Measurements from ENCODE around the gene WDR20.

DNA sequence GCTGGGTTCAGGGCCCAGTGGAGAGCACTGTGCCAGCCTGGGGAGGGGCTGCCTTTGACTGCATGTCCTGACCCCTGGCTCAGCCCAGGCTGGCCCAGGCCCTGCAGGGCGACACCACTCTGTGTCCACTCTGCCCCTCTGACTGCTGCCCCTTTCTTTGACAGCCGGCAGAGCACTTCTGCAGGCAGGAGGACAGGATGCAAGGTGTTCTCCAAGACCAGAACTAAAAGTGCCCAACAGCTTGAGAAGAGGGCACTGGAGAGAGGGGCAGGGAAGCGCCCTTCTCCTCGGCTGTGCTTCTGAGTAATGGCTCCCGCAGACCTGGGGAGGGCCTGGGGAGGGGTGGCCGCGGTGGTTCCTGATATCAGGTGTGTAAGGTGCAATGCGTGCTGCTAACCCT lies 72.7 kb downstream of the WDR20 start:
- no peak for TF ChIP-seq ZNF263 (CRISPR knock-in tag; IDR thresholded peaks at IDR 0.05; ENCODE audit: low read depth)
- no peak for TF ChIP-seq CTCF (IDR thresholded peaks at IDR 0.05)
- TF ChIP-seq CREB1 (CRISPR knock-in tag; IDR thresholded peaks at IDR 0.05) = no peak
- TF ChIP-seq, protein P1, sequence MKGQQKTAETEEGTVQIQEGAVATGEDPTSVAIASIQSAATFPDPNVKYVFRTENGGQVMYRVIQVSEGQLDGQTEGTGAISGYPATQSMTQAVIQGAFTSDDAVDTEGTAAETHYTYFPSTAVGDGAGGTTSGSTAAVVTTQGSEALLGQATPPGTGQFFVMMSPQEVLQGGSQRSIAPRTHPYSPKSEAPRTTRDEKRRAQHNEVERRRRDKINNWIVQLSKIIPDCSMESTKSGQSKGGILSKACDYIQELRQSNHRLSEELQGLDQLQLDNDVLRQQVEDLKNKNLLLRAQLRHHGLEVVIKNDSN (CRISPR knock-in tag; IDR thresholded peaks at IDR 0.05) = no peak
- no peak for TF ChIP-seq ETV6 (CRISPR knock-in tag; IDR thresholded peaks at IDR 0.05)
- TF ChIP-seq TCF7 (CRISPR knock-in tag; IDR thresholded peaks at IDR 0.05; ENCODE audit: low read depth) = no peak
- TF ChIP-seq ZNF532 (CRISPR knock-in tag; IDR thresholded peaks at IDR 0.05; ENCODE audit: borderline replicate concordance) = no peak
- TF ChIP-seq, protein P2, sequence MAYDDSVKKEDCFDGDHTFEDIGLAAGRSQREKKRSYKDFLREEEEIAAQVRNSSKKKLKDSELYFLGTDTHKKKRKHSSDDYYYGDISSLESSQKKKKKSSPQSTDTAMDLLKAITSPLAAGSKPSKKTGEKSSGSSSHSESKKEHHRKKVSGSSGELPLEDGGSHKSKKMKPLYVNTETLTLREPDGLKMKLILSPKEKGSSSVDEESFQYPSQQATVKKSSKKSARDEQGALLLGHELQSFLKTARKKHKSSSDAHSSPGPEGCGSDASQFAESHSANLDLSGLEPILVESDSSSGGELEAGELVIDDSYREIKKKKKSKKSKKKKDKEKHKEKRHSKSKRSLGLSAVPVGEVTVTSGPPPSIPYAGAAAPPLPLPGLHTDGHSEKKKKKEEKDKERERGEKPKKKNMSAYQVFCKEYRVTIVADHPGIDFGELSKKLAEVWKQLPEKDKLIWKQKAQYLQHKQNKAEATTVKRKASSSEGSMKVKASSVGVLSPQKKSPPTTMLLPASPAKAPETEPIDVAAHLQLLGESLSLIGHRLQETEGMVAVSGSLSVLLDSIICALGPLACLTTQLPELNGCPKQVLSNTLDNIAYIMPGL (CRISPR knock-in tag; IDR thresholded peaks at IDR 0.05) = no peak
- no peak for TF ChIP-seq ZNF423 (CRISPR knock-in tag; IDR thresholded peaks at IDR 0.05)
- no peak for TF ChIP-seq NR3C1 (CRISPR knock-in tag; conservative IDR thresholded peaks at IDR 0.05; ENCODE audit: low read depth)
- no peak for TF ChIP-seq MAX (CRISPR knock-in tag; IDR thresholded peaks at IDR 0.05)
- no peak for TF ChIP-seq GABPB1 (CRISPR knock-in tag; IDR thresholded peaks at IDR 0.05)
- TF ChIP-seq TEAD4 (CRISPR knock-in tag; IDR thresholded peaks at IDR 0.05) = no peak

Measured in WTC11 (cell line).